HG03095 (cell line): ENCODE results near the gene TSPYL4.
"Not testable (repeated sequence)": the region's sequence is repeated elsewhere in the genome, so short reads cannot be mapped to it uniquely, and the experiment has no call there.

Experiments
- ATAC-seq: cut with Tn5 transposase; IDR thresholded peaks from one replicate; pipeline ENCODE4 v1.9.1; 2021; ENCODE audit warnings: moderate library complexity; ENCODE audit not compliant: unreplicated experiment

Gene TSPYL4

GRCh38 chr6:116253505-116254296 lies at the start of gene TSPYL4:
TSPYL4 (minus strand) TSS chr6:116254075; CDS start chr6:116254008, 67 bp downstream.
- peak; percentile 99 for ATAC-seq

- ATAC-seq: no peak
These were observed 47.2 kb upstream of the TSPYL4 start for GRCh38 chr6:116301104-116301503.

- ATAC-seq: no peak
These were observed 46.7 kb upstream of the TSPYL4 start for GRCh38 chr6:116300566-116300965.

GRCh38 chr6:116298973-116299372 lies 45.1 kb upstream of the TSPYL4 start:
- no peak for ATAC-seq

- no peak for ATAC-seq
These were observed 44.4 kb upstream of the TSPYL4 start for GRCh38 chr6:116298273-116298672.

- no peak for ATAC-seq
These were observed 38.7 kb upstream of the TSPYL4 start for GRCh38 chr6:116292553-116292952.

GRCh38 chr6:116291701-116292396 lies 38.0 kb upstream of the TSPYL4 start:
- ATAC-seq: no peak

GRCh38 chr6:116290799-116291198 lies 36.9 kb upstream of the TSPYL4 start:
- no peak for ATAC-seq

GRCh38 chr6:116289876-116290275 lies 36.0 kb upstream of the TSPYL4 start:
- no peak for ATAC-seq

GRCh38 chr6:116287689-116288282 lies 33.9 kb upstream of the TSPYL4 start:
- no peak for ATAC-seq

- ATAC-seq: no peak
These were observed 33.0 kb upstream of the TSPYL4 start for GRCh38 chr6:116286773-116287358.

GRCh38 chr6:116284984-116285383 lies 31.1 kb upstream of the TSPYL4 start:
- ATAC-seq: not testable (repeated sequence)

- no peak for ATAC-seq
These were observed 29.3 kb upstream of the TSPYL4 start for GRCh38 chr6:116283191-116283590.

- no peak for ATAC-seq
These were observed 28.8 kb upstream of the TSPYL4 start for GRCh38 chr6:116282698-116283097.

GRCh38 chr6:116280933-116281316 lies 27.1 kb upstream of the TSPYL4 start:
- ATAC-seq: no peak

GRCh38 chr6:116280161-116280932 lies 26.5 kb upstream of the TSPYL4 start:
- no peak for ATAC-seq

GRCh38 chr6:116279232-116280160 lies 25.6 kb upstream of the TSPYL4 start, which contains the start of gene TSPYL1:
TSPYL1 (minus strand) TSS chr6:116279930; CDS start chr6:116279830, 100 bp downstream.
- peak; percentile 94 for ATAC-seq

GRCh38 chr6:116278854-116279231 lies 25.0 kb upstream of the TSPYL4 start:
- ATAC-seq: peak; percentile 4

GRCh38 chr6:116278481-116278829 lies 24.6 kb upstream of the TSPYL4 start:
- no peak for ATAC-seq

- no peak for ATAC-seq
These were observed 23.2 kb upstream of the TSPYL4 start for GRCh38 chr6:116277124-116277523.
